ENCODE results near the gene TAAR1. TPM values are rescaled to one million over a fixed set of nuclear protein-coding genes. Genes with fewer than 3 reads are reported as not detected.
"Not testable (repeated sequence)": the region's sequence is repeated elsewhere in the genome, so short reads cannot be mapped to it uniquely, and the experiment has no call there.

Gene TAAR1
- total RNA-seq, 1 experiment from 2014 or later = not detected

- H3K4me3 Mint-ChIP-seq = no peak overlapping the region
- TF ChIP-seq GTF2I (CRISPR knock-in tag; conservative IDR thresholded peaks at IDR 0.05) (no peak), ZNF121 (CRISPR knock-in tag; IDR thresholded peaks at IDR 0.05) (no peak), MYBL2 (CRISPR knock-in tag; IDR thresholded peaks at IDR 0.05) (no peak), ZNF263 (CRISPR knock-in tag; IDR thresholded peaks at IDR 0.05; ENCODE audit: low read depth) (no peak), ZNF138 (CRISPR knock-in tag; conservative IDR thresholded peaks at IDR 0.05) (no peak), ZNF425 (CRISPR knock-in tag; conservative IDR thresholded peaks at IDR 0.05) (no peak), SMAD4 (CRISPR knock-in tag; IDR thresholded peaks at IDR 0.05) (no peak), HMGXB4 (CRISPR knock-in tag; IDR thresholded peaks at IDR 0.05) (no peak), E2F4 (CRISPR knock-in tag; IDR thresholded peaks at IDR 0.05; ENCODE audit: borderline replicate concordance, low read depth) (no peak)
- TF ChIP-seq, protein P1, sequence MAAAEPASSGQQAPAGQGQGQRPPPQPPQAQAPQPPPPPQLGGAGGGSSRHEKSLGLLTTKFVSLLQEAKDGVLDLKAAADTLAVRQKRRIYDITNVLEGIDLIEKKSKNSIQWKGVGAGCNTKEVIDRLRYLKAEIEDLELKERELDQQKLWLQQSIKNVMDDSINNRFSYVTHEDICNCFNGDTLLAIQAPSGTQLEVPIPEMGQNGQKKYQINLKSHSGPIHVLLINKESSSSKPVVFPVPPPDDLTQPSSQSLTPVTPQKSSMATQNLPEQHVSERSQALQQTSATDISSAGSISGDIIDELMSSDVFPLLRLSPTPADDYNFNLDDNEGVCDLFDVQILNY (CRISPR knock-in tag; IDR thresholded peaks at IDR 0.05) = no peak
- TF ChIP-seq, protein P2, sequence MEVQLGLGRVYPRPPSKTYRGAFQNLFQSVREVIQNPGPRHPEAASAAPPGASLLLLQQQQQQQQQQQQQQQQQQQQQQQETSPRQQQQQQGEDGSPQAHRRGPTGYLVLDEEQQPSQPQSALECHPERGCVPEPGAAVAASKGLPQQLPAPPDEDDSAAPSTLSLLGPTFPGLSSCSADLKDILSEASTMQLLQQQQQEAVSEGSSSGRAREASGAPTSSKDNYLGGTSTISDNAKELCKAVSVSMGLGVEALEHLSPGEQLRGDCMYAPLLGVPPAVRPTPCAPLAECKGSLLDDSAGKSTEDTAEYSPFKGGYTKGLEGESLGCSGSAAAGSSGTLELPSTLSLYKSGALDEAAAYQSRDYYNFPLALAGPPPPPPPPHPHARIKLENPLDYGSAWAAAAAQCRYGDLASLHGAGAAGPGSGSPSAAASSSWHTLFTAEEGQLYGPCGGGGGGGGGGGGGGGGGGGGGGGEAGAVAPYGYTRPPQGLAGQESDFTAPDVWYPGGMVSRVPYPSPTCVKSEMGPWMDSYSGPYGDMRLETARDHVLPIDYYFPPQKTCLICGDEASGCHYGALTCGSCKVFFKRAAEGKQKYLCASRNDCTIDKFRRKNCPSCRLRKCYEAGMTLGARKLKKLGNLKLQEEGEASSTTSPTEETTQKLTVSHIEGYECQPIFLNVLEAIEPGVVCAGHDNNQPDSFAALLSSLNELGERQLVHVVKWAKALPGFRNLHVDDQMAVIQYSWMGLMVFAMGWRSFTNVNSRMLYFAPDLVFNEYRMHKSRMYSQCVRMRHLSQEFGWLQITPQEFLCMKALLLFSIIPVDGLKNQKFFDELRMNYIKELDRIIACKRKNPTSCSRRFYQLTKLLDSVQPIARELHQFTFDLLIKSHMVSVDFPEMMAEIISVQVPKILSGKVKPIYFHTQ (CRISPR knock-in tag; IDR thresholded peaks at IDR 0.05) = no peak
- TF ChIP-seq, protein P3, sequence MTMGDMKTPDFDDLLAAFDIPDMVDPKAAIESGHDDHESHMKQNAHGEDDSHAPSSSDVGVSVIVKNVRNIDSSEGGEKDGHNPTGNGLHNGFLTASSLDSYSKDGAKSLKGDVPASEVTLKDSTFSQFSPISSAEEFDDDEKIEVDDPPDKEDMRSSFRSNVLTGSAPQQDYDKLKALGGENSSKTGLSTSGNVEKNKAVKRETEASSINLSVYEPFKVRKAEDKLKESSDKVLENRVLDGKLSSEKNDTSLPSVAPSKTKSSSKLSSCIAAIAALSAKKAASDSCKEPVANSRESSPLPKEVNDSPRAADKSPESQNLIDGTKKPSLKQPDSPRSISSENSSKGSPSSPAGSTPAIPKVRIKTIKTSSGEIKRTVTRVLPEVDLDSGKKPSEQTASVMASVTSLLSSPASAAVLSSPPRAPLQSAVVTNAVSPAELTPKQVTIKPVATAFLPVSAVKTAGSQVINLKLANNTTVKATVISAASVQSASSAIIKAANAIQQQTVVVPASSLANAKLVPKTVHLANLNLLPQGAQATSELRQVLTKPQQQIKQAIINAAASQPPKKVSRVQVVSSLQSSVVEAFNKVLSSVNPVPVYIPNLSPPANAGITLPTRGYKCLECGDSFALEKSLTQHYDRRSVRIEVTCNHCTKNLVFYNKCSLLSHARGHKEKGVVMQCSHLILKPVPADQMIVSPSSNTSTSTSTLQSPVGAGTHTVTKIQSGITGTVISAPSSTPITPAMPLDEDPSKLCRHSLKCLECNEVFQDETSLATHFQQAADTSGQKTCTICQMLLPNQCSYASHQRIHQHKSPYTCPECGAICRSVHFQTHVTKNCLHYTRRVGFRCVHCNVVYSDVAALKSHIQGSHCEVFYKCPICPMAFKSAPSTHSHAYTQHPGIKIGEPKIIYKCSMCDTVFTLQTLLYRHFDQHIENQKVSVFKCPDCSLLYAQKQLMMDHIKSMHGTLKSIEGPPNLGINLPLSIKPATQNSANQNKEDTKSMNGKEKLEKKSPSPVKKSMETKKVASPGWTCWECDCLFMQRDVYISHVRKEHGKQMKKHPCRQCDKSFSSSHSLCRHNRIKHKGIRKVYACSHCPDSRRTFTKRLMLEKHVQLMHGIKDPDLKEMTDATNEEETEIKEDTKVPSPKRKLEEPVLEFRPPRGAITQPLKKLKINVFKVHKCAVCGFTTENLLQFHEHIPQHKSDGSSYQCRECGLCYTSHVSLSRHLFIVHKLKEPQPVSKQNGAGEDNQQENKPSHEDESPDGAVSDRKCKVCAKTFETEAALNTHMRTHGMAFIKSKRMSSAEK (CRISPR knock-in tag; IDR thresholded peaks at IDR 0.05; ENCODE audit: borderline replicate concordance) = no peak
- TF ChIP-seq, protein P4, sequence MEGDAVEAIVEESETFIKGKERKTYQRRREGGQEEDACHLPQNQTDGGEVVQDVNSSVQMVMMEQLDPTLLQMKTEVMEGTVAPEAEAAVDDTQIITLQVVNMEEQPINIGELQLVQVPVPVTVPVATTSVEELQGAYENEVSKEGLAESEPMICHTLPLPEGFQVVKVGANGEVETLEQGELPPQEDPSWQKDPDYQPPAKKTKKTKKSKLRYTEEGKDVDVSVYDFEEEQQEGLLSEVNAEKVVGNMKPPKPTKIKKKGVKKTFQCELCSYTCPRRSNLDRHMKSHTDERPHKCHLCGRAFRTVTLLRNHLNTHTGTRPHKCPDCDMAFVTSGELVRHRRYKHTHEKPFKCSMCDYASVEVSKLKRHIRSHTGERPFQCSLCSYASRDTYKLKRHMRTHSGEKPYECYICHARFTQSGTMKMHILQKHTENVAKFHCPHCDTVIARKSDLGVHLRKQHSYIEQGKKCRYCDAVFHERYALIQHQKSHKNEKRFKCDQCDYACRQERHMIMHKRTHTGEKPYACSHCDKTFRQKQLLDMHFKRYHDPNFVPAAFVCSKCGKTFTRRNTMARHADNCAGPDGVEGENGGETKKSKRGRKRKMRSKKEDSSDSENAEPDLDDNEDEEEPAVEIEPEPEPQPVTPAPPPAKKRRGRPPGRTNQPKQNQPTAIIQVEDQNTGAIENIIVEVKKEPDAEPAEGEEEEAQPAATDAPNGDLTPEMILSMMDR (IDR thresholded peaks at IDR 0.05) = no peak
- peaks cover 5% of the 10 kb centered on the region for H3K27me3 Mint-ChIP-seq (ENCODE audit: low read depth)
- ChIA-PET CTCF (no interaction called here), POLR2A (no interaction called here)
- H3K9me3 Mint-ChIP-seq = peaks cover 5% of the 10 kb centered on the region; the same call in 1 of the 2 replicates
- no peaks in the 10 kb centered on the region for H3K36me3 Mint-ChIP-seq
- no peaks in the 10 kb centered on the region for H3K4me1 Mint-ChIP-seq
- no peak for DNase-seq (ENCODE audit: low spot score)
- no peak for ATAC-seq
- no peak overlapping the region for H3K27ac Mint-ChIP-seq
Observed at GRCh38 chr6:132604635-132605152, 54.3 kb downstream of the TAAR1 start.

- DNase-seq (ENCODE audit: low spot score); H3K4me1 Mint-ChIP-seq; H3K9me3 Mint-ChIP-seq; H3K4me3 Mint-ChIP-seq; H3K27me3 Mint-ChIP-seq (ENCODE audit: low read depth); H3K27ac Mint-ChIP-seq; ATAC-seq; H3K36me3 Mint-ChIP-seq; POLR2A ChIA-PET: not testable (repeated sequence)
- CTCF ChIA-PET = interaction anchor here (0.7 kb wide), 1 partner anchor 114 kb away, joined by 3 read pairs; no protein-coding TSS in a partner anchor
Observed at GRCh38 chr6:132600900-132601299, 58.1 kb downstream of the TAAR1 start.

Data from WTC11 (cell line).